Measurements from ENCODE around the gene OR10A3.

Gene OR10A3

GRCh38 chr11:7924536-7924935 lies 17.0 kb downstream of the OR10A3 start:
- no peak overlapping the region for H3K27ac ChIP-seq (ENCODE audit: low read depth, low read length)
- H3K36me3 ChIP-seq (ENCODE audit: control insufficient read depth, insufficient read depth, low read length): no peaks in the 10 kb centered on the region
- no peaks in the 10 kb centered on the region for H3K4me1 ChIP-seq (ENCODE audit: control insufficient read depth, insufficient read depth, low read length)
- no peaks in the 10 kb centered on the region for H3K27me3 ChIP-seq (ENCODE audit: control insufficient read depth, insufficient read depth, low read length)
- no peak overlapping the region for H3K9ac ChIP-seq (ENCODE audit: low read length)
- no peak overlapping the region for H3K4me3 ChIP-seq (ENCODE audit: low read length)

GRCh38 chr11:7918141-7918540 lies 23.4 kb downstream of the OR10A3 start:
- Histone ChIP-seq H3K27ac (ENCODE audit: low read depth, low read length) (no peak overlapping the region), H3K4me1 (ENCODE audit: control insufficient read depth, insufficient read depth, low read length) (no peaks in the 10 kb centered on the region), H3K9ac (ENCODE audit: low read length) (no peak overlapping the region), H3K36me3 (ENCODE audit: control insufficient read depth, insufficient read depth, low read length) (no peaks in the 10 kb centered on the region), H3K4me3 (ENCODE audit: low read length) (no peak overlapping the region), H3K27me3 (ENCODE audit: control insufficient read depth, insufficient read depth, low read length) (no peaks in the 10 kb centered on the region)

GRCh38 chr11:7911011-7911410 lies 30.5 kb downstream of the OR10A3 start:
- Histone ChIP-seq H3K27me3 (ENCODE audit: control insufficient read depth, insufficient read depth, low read length) (no peaks in the 10 kb centered on the region), H3K27ac (ENCODE audit: low read depth, low read length) (no peak overlapping the region), H3K4me3 (ENCODE audit: low read length) (no peak overlapping the region), H3K4me1 (ENCODE audit: control insufficient read depth, insufficient read depth, low read length) (no peaks in the 10 kb centered on the region), H3K36me3 (ENCODE audit: control insufficient read depth, insufficient read depth, low read length) (no peaks in the 10 kb centered on the region), H3K9ac (ENCODE audit: low read length) (no peak overlapping the region)

GRCh38 chr11:7910286-7910788 lies 31.2 kb downstream of the OR10A3 start:
- H3K4me3 ChIP-seq (ENCODE audit: low read length): no peak overlapping the region
- no peak overlapping the region for H3K27ac ChIP-seq (ENCODE audit: low read depth, low read length)
- H3K9ac ChIP-seq (ENCODE audit: low read length): no peak overlapping the region
- no peaks in the 10 kb centered on the region for H3K27me3 ChIP-seq (ENCODE audit: control insufficient read depth, insufficient read depth, low read length)
- no peaks in the 10 kb centered on the region for H3K4me1 ChIP-seq (ENCODE audit: control insufficient read depth, insufficient read depth, low read length)
- no peaks in the 10 kb centered on the region for H3K36me3 ChIP-seq (ENCODE audit: control insufficient read depth, insufficient read depth, low read length)

- H3K36me3 ChIP-seq (ENCODE audit: control insufficient read depth, insufficient read depth, low read length): no peaks in the 10 kb centered on the region
- H3K4me3 ChIP-seq (ENCODE audit: low read length): no peak overlapping the region
- no peaks in the 10 kb centered on the region for H3K27me3 ChIP-seq (ENCODE audit: control insufficient read depth, insufficient read depth, low read length)
- H3K27ac ChIP-seq (ENCODE audit: low read depth, low read length): no peak overlapping the region
- H3K4me1 ChIP-seq (ENCODE audit: control insufficient read depth, insufficient read depth, low read length): no peaks in the 10 kb centered on the region
- H3K9ac ChIP-seq (ENCODE audit: low read length): no peak overlapping the region
Measured at GRCh38 chr11:7909585-7910285, 31.8 kb downstream of the OR10A3 start.

- no peak overlapping the region for H3K4me3 ChIP-seq (ENCODE audit: low read length)
- H3K4me1 ChIP-seq (ENCODE audit: control insufficient read depth, insufficient read depth, low read length): no peaks in the 10 kb centered on the region
- no peak overlapping the region for H3K27ac ChIP-seq (ENCODE audit: low read depth, low read length)
- no peaks in the 10 kb centered on the region for H3K27me3 ChIP-seq (ENCODE audit: control insufficient read depth, insufficient read depth, low read length)
- no peak overlapping the region for H3K9ac ChIP-seq (ENCODE audit: low read length)
- no peaks in the 10 kb centered on the region for H3K36me3 ChIP-seq (ENCODE audit: control insufficient read depth, insufficient read depth, low read length)
Measured at GRCh38 chr11:7907121-7907520, 34.4 kb downstream of the OR10A3 start.

- no peak overlapping the region for H3K4me3 ChIP-seq (ENCODE audit: low read length)
- H3K9ac ChIP-seq (ENCODE audit: low read length): no peak overlapping the region
- no peaks in the 10 kb centered on the region for H3K36me3 ChIP-seq (ENCODE audit: control insufficient read depth, insufficient read depth, low read length)
- no peaks in the 10 kb centered on the region for H3K27me3 ChIP-seq (ENCODE audit: control insufficient read depth, insufficient read depth, low read length)
- no peak overlapping the region for H3K27ac ChIP-seq (ENCODE audit: low read depth, low read length)
- no peaks in the 10 kb centered on the region for H3K4me1 ChIP-seq (ENCODE audit: control insufficient read depth, insufficient read depth, low read length)
Measured at GRCh38 chr11:7906481-7906880, 35.0 kb downstream of the OR10A3 start.

GRCh38 chr11:7905961-7906429 lies 35.5 kb downstream of the OR10A3 start:
- no peaks in the 10 kb centered on the region for H3K4me1 ChIP-seq (ENCODE audit: control insufficient read depth, insufficient read depth, low read length)
- no peak overlapping the region for H3K9ac ChIP-seq (ENCODE audit: low read length)
- no peaks in the 10 kb centered on the region for H3K36me3 ChIP-seq (ENCODE audit: control insufficient read depth, insufficient read depth, low read length)
- no peaks in the 10 kb centered on the region for H3K27me3 ChIP-seq (ENCODE audit: control insufficient read depth, insufficient read depth, low read length)
- no peak overlapping the region for H3K4me3 ChIP-seq (ENCODE audit: low read length)
- H3K27ac ChIP-seq (ENCODE audit: low read depth, low read length): no peak overlapping the region

GRCh38 chr11:7905549-7905948 lies 36.0 kb downstream of the OR10A3 start:
- Histone ChIP-seq H3K4me3 (ENCODE audit: low read length) (no peak overlapping the region), H3K9ac (ENCODE audit: low read length) (no peak overlapping the region), H3K27me3 (ENCODE audit: control insufficient read depth, insufficient read depth, low read length) (no peaks in the 10 kb centered on the region), H3K4me1 (ENCODE audit: control insufficient read depth, insufficient read depth, low read length) (no peaks in the 10 kb centered on the region), H3K27ac (ENCODE audit: low read depth, low read length) (no peak overlapping the region), H3K36me3 (ENCODE audit: control insufficient read depth, insufficient read depth, low read length) (no peaks in the 10 kb centered on the region)

- Histone ChIP-seq H3K36me3 (ENCODE audit: control insufficient read depth, insufficient read depth, low read length) (no peaks in the 10 kb centered on the region), H3K4me3 (ENCODE audit: low read length) (no peak overlapping the region), H3K9ac (ENCODE audit: low read length) (no peak overlapping the region), H3K4me1 (ENCODE audit: control insufficient read depth, insufficient read depth, low read length) (no peaks in the 10 kb centered on the region), H3K27me3 (ENCODE audit: control insufficient read depth, insufficient read depth, low read length) (no peaks in the 10 kb centered on the region), H3K27ac (ENCODE audit: low read depth, low read length) (no peak overlapping the region)
Measured at GRCh38 chr11:7904917-7905316, 36.6 kb downstream of the OR10A3 start.

GRCh38 chr11:7903940-7904339 lies 37.6 kb downstream of the OR10A3 start:
- Histone ChIP-seq H3K9ac (ENCODE audit: low read length) (no peak overlapping the region), H3K4me3 (ENCODE audit: low read length) (no peak overlapping the region), H3K27me3 (ENCODE audit: control insufficient read depth, insufficient read depth, low read length) (no peaks in the 10 kb centered on the region), H3K36me3 (ENCODE audit: control insufficient read depth, insufficient read depth, low read length) (no peaks in the 10 kb centered on the region), H3K27ac (ENCODE audit: low read depth, low read length) (no peak overlapping the region), H3K4me1 (ENCODE audit: control insufficient read depth, insufficient read depth, low read length) (no peaks in the 10 kb centered on the region)

- no peaks in the 10 kb centered on the region for H3K4me1 ChIP-seq (ENCODE audit: control insufficient read depth, insufficient read depth, low read length)
- no peak overlapping the region for H3K27ac ChIP-seq (ENCODE audit: low read depth, low read length)
- H3K9ac ChIP-seq (ENCODE audit: low read length): no peak overlapping the region
- H3K4me3 ChIP-seq (ENCODE audit: low read length): no peak overlapping the region
- no peaks in the 10 kb centered on the region for H3K36me3 ChIP-seq (ENCODE audit: control insufficient read depth, insufficient read depth, low read length)
- H3K27me3 ChIP-seq (ENCODE audit: control insufficient read depth, insufficient read depth, low read length): no peaks in the 10 kb centered on the region
Measured at GRCh38 chr11:7901319-7901854, 40.1 kb downstream of the OR10A3 start.

- Histone ChIP-seq H3K4me3 (ENCODE audit: low read length) (no peak overlapping the region), H3K9ac (ENCODE audit: low read length) (no peak overlapping the region), H3K27ac (ENCODE audit: low read depth, low read length) (no peak overlapping the region), H3K4me1 (ENCODE audit: control insufficient read depth, insufficient read depth, low read length) (no peaks in the 10 kb centered on the region), H3K36me3 (ENCODE audit: control insufficient read depth, insufficient read depth, low read length) (no peaks in the 10 kb centered on the region), H3K27me3 (ENCODE audit: control insufficient read depth, insufficient read depth, low read length) (no peaks in the 10 kb centered on the region)
Measured at GRCh38 chr11:7900686-7901085, 40.8 kb downstream of the OR10A3 start.

Measured in rectal smooth muscle tissue (tissue), 1 donor.